Raji (cell line): ENCODE data around the gene MSL2.

Source experiments
- POLR2A ChIP-seq: IDR thresholded peaks from 2 replicates; pipeline ENCODE4 v1.6.1; 2011; ENCODE audit warnings: low read depth, low read length, control low read depth; ENCODE audit not compliant: insufficient read depth

Gene MSL2

DNA sequence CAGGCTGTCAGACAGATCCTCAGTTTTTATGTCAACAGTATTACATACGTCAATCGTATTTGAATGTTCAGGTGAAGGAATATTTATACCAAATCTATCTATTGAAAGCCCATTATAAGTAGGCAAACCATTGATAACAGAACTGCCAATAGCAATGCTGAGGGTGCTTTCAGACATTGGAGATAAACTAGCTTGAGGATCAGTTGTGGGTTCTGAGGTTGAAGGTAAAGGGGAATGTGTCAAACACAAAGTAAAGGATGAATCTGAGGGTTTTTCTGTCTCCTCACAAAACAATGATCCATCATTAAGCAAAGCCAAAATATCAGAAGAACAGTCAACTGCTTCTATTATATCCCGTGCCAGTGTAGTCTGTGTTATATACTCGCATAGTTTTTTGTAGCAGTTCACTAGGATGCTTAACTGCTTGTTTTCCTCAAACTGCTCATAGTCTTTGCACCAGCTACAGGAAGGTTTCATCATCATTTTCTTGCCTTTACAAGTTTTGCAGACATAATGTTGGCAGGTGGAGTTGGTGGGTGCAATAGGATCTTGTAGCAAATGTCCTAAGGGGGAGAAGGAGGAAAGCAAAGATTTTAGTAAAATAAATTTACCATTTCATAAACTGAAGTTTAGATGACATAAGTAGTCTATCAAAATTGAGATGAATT, 43.8 kb downstream of the MSL2 start:
- no peak for TF ChIP-seq POLR2A

DNA sequence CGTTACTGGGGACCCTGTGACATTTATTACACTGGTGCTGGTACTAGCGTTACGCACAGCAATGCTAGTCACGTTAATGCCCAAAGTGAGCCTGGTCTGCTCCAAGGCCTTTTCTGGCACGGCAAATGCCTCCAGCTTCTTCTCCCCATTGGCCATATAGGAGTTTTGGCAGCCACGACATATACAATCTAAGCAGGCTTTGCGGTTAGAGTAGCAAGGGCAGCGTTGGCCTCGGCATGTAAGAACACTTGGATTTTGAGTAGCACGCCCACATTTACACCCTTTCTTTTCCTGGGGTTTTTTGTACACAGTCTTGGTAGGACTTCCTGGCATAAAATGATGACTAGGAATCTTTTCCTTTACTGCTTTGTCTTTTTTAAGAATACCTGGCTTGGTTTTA, 44.9 kb downstream of the MSL2 start:
- no peak for TF ChIP-seq POLR2A

- no peak for TF ChIP-seq POLR2A
Measured at GRCh38 chr3:136149667-136150066, 46.5 kb downstream of the MSL2 start.

DNA sequence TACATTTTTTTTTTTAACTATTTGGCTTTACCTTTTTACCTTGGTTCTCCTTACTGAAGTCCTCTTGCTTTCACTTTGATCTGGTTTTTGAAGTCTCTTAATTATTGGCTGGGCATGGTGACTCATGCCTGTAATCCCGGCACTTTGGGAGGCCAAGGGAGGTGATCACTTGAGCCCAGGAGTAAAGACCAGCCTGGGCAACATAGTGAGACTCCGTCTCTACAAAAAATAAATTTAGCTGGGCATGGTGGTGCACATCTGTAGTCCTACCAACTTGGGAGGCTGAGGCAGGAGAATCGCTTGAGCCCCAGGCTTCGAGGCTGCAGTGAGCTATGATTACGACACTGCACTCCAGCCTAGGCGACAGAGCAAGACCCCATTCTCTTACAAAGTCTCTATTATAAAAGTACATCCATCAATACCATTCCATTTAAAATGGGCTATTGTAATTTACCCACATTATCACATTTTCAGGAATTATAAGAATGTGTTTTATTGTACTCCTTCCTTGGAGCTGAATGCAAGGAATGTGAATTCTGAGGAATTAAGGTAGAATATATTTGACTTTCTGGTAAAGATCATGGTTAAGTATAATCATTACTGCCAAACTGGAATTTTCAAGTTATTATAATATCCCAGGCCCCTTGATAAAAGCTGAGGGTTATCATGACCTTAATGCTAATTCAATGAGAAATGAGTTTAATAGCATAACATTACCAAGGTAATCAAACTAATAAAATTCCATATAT, 49.0 kb downstream of the MSL2 start:
- TF ChIP-seq POLR2A: no peak

DNA sequence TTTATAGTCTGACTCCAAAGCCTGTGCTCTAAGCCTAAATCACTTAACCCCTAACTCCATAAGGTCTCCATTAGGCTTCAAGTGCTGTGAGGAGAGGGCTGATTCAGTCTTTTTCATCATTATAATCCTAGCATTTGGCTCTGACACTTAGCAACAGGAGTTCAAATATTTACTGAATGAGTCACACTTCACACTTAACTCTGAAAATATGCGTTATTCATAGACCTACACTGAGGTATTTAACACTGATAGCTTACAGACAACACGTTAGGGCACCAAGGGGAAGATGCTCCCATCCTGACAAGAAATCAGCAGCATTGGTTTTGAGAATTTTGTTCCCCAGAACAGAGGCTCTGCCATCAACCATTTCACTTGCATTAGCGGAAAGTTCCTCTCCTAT, 53.5 kb downstream of the MSL2 start:
- TF ChIP-seq POLR2A: no peak

DNA sequence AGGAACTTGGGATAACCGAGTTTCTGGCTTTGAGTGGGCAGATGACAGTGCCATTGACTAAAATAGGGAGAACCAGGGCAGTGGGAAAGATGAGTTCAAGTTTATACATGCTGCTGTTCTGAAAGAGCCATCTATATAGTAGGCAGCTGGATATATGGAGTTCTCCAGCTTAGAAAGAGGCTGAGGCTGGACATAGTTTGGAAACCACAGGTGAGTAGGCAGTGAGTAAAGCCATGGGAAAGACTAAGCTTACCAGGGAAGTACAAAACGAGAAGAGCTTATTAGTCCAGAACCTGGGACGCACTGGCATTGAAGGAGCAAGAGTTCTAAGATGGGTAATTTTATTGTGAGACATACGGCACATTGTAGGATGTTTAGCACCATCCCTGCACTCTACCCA, 54.2 kb downstream of the MSL2 start:
- TF ChIP-seq POLR2A: no peak

DNA sequence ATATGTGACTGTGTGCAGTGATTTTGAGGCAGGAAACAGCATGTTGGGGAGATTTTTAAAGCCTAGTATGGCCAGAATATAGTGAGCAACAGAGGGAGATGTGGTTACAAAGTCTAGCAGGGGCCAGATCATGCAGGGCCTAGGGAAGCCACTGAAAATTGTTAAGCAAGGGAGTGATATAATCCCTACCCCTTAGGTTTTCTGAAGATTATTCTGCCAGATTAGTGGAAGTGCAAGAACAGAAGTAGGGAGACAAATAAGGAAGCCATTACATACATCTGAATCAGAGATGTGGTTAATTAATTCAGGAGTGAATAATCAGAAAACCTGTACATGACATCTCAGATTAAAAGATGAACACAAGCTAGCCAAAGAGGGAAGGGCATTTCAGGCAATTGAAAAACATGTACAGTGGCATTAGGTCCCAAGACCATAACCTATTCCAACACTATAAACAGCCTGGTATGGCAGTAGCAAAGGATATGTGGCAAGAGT, 54.8 kb downstream of the MSL2 start:
- TF ChIP-seq POLR2A: no peak

DNA sequence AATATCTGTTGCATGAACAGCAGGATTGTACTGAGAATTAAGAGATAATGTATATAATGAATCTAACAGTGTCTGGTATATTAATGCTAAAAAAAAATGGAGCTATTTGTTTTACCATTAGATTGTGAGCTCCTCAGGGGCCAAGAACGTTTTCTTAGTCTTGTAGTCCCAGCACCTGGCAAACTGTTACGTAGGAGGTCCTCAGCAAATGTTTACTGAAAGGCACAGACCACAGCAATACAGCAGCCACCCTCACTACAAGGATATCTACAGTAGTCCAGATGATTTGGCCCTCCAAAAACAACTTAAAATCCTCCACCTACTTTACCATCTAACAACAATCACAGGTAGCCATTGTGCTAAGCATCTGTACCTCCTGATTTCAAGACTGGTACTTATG, 59.7 kb downstream of the MSL2 start:
- no peak for TF ChIP-seq POLR2A

DNA sequence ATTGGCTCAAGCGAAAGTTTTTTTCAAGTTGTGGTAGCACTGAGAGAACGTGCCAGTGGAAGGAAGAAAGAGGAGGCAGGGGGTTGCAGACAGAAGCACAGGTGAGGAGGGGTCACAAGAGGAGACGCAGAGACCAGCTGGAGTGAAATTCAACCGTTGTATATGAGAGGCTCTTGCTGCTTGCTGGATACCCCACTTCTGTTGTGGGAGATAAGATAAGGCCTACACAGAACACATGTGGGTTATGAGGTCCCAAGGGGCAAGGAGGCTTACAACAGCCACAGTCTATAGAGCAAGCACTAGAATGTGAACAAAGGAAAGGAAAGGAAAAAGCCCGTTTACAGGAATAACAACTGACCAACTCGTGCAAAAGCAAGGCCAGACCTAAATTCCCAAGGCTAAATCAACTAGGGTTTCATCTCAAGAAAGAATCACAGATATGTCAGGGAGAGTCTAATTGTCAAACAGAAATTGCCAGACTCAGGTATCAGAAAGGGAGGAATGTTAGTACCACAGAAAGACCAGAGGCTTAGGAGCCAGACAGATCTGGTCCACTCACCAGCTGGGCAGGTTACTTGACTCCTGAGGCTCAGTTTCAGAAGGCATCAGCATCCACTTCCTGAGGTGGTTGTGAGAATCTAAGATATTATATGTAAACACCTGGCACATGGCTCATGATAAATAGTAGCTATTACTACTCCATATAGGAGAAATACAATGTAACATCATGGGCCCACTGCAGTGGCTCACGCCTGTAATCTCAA, 60.9 kb downstream of the MSL2 start:
- no peak for TF ChIP-seq POLR2A

DNA sequence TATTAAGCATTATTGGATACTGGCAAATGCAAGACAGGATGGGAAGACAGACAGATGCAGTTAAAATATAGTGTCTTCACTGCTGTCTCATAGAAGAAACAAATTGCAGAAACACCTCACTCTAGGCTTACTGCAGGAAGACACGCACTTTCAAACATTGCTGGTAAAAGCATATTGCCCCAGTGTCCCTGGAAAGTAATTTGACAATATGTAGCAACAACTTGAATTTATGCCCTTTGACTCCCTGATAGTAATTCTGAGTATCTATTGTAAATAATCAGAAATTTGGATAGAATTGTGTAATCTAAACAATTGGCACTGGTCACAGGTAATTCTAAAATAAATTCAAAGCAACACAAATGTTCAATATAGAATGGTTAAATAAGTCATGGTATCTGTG, 62.0 kb downstream of the MSL2 start:
- TF ChIP-seq POLR2A: no peak

GRCh38 chr3:136122006-136122405, 74.1 kb downstream of the MSL2 start:
- TF ChIP-seq POLR2A: no peak

DNA sequence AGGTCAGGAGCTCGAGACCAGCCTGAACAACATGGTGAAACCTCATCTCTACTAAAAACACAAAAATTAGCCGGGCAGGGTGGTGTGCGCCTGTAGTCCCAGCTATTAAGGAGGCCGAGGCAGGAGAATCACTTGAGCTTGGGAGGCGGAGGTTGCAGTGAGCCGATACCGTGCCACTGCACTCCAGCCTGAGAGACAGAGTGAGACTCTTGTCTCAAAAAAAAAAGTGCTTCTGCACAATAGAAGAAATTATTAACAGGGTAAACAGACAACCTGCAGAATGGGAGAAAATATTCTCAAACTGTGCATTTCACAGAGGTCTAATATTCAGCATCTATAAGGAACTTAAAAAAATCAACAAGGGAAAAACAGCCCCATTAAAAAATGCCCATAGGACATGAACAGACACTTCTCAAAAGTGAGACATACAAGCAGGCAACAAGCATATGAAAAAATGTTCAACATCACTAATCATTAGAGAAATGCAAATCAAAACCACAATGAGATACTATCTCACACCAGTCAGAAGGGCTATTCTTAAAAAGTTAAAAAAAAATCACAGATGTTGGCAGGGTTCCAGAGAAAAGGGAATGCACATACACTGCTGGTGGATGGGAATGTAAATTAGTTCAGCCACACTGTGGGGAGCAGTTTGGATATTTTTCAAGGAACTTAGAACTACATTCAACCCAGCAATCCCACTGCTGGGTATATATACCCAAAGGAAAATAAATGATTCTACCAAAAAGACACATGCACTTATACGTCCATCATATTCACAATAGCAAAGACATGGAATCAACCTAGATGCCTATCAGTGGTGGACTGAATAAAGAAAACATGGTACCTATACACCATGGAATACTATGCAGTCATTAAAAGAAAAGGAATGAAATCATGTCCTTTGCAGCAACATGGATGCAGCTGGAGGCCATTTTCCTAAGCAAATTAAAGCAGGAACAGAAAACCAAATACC, 75.5 kb downstream of the MSL2 start:
- TF ChIP-seq POLR2A: no peak

DNA sequence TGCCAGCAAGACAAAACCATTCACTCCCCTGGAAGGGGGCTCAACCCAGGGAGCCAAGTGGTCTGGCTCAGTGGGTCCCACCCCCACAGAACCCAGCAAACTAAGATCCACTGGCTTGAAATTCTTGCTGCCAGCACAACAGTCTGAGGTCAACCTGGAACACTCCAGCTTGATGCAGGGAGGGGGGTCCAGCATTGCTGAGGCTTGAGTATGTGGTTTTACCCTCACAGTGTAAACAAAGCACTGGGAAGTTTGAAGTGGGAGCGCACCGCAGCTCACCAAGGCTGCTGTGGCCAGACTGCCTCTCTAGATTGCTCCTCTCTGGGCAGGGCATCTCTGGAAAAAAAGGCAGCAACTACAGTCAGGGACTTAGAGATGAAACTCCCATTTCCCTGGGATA, 81.7 kb downstream of the MSL2 start:
- no peak for TF ChIP-seq POLR2A

- TF ChIP-seq POLR2A: no peak
Measured at GRCh38 chr3:136110481-136110880, 85.7 kb downstream of the MSL2 start.

DNA sequence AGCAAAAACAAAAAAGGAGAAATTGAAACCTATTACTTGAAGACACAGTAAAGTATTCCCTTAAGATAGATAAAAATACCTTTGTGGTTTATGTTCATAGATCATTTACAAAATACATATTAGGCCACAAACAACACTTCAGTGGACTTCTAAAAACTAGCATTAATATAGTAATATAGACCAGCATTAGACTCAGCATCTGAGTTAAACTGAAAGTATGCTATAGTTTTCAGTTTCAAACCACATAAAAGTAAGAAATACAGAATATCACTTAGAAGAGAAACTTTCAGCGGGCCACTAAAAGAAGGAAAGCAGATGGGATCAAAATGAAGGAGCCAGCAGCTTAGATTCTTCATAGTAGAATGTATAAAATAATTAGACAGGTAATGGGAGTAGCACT, 86.6 kb downstream of the MSL2 start:
- TF ChIP-seq POLR2A: no peak
